HK-2 (cell line): ENCODE data around the gene ADAMTS2.

Experiments
- DNase-seq: peaks from one replicate; pipeline ENCODE4 v3.0.0-alpha.2; 2018; ENCODE audit not compliant: unreplicated experiment

Gene ADAMTS2

GRCh38 chr5:179345433-179346321 is at the start of gene ADAMTS2:
Gene ADAMTS2, minus strand, starts transcription at chr5:179345461. Its CDS starts 133 bp downstream, at chr5:179345328.
- DNase-seq: no peak

GRCh38 chr5:179393078-179393477 is 47.8 kb upstream of the ADAMTS2 start:
- no peak for DNase-seq

DNA sequence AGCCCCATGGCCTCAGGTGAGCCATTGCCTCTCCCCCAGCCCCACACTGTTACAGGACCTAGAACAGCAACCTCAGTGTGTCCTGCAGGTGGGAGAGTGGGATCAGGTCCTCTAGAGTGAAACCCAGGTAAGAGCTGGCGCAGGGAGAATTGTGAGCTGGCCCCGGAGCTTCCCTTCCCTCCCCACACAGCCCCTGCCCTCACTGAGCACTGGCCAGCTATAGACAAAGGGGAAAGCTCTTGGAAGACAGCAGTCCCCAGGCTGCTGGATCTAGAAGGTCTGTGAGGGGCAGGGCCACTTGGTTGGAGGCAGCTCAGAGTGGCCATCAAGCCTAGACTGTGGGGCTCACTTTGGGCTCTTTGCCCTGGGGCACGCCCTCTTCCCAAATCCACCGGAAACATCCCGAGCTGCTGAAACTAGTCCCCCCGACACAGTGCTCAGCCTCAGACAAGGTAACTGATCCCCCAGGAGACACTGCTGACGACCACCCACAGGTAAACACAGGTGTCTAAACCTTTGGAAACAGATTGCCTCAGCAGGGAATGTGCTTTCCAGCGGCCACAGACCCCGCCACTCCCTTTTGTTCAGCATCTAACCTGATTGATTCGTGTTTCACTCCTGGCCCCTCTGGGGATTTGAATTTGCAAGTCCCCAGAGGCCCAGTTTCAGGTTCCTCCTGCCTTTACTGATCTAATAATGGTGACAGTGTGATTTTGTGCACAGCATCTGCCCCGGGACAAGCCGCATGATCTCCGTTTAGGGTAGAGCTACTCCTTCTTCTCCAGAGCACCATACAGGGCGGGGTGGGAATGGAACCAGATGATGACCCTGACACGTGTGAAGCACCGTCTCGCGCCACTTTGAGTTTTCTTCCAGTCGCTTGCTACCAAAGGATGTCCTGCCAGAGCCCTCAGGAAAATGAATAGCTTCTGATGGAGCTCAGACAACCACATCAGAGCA is 42.2 kb upstream of the ADAMTS2 start:
- DNase-seq: no peak

DNA sequence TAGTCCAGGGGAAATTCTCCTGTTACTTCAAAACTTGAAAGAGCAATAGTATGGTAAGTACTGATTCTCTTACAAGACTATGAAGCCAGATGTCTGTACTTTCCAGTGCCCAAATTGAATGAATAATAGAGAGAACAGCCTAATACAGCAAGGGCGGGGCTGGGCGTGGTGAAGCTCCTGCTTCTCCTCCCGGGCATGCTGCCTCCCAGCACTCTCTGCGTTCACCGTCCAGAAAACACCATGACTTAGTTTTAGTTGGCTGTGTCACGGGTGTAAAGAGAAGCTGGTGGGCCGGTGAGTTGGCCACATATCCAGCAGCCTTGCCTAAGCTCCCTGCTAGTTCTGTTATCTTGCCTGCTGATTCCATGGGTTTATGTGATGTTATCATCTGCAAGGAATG is 40.7 kb upstream of the ADAMTS2 start:
- no peak for DNase-seq

GRCh38 chr5:179382486-179382885 is 37.2 kb upstream of the ADAMTS2 start:
- no peak for DNase-seq

DNA sequence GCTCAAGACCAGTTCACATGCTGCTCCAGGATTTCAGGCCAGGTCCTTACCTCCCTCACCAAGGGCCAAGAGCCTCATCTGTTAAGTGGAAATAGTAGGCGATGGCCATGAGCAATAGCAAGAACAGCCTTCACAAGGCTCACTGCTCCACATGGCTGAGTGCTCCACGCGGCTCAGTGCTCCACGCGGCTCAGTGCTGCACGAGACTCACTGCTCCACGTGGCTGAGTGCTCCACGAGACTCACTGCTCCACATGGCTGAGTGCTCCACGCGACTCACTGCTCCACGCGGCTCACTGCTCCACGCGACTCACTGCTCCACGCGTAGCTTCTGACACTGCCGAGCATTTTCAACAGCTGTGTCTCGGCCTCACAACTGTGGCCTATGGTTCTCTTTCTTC is 36.4 kb upstream of the ADAMTS2 start:
- DNase-seq: no peak

DNA sequence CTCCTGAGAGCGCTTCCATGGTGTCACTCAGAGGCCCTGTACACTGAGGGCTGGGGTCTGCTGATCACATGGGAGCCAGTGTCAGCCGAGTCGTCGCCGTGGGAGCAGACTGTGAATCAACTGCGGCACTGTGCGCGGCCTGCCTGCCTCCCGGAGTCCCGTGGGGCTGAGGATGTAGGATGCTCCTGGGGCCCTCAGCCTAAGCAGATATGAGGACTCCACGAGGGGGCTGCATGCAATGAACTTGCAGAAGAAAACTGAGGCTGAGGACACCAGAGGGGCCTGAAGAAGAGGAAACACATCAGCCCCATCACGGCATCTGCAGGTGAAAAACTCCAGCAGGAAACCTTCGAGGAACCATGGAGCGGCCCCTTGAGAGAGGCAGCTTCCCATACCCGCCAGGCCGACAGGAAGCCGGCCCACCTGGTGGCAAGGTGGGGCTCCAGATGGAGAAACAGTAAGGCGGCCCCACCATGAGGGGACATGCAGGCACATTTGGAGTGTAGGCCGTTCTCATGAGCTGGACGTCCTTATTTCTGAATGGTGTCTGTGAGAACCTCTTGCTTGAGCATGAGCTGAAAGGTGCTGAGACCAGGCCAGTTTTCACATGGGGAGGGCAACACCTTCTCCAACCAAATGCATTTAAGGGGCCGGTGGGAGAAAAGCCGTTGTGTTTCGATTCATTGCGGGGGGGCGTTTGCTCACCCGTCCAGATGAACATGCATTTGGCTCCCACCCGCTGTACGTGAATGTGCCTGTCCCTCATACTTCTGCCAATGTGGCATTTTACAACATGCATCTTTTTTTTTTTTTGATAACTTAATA is 35.2 kb upstream of the ADAMTS2 start:
- DNase-seq: no peak

- DNase-seq: no peak
Observed at GRCh38 chr5:179379321-179379890, 34.1 kb upstream of the ADAMTS2 start.

DNA sequence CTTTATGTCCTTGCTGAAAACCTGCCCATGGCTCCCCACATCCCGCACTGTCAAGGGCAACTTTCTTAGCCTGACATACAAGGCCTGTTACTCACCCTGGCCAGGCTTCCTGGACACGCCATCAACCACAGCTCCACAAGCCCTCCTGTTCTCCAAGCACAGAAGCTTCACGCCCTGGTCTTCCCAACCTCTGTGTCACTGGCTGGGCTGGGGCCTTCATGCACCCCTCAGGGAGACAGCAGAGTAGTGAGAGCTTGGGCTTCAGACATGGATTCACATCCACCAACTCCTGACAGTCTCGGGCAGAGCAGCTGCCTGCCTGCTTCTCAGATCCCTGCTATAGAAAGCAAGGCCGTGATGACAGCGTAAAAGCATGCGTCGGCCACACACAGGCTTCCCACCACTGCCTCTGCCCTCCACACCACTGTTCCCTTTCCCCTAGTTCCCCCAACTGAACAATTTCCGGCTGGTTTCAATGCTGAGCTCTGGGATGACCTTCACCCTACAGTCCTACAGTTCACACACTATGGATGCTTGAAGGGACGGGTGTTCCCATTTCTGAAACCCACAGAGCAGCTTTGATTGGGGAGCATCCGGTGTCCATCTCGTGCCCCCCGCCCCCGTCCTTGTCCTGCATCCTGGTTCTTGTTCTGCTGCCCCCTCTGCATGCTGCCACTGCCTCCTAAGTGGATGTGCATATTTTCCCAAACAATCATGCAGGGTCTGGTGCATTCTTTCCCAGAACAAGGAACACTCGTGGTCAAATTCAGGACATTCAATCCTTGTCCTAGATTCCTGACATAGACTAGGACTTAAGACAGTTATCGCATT is 33.4 kb upstream of the ADAMTS2 start:
- DNase-seq: no peak

DNA sequence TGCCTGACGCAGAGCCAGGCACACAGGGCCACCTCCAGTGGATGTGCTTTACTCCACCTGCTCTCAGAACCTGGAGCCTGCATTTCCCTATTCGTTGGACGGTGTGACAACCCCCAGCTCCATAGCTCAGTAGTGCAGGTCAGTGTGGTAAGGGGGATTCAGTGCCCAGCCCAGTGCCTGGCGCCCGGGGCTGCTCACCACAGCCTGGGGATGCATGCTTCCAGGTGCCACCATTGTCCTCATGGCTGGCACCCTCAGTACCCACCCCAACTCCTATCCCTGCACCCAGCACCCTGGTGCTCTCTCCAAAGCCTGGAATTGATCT is 32.8 kb upstream of the ADAMTS2 start:
- DNase-seq: no peak

GRCh38 chr5:179377421-179378115 is 32.3 kb upstream of the ADAMTS2 start:
- no peak for DNase-seq

- no peak for DNase-seq
Observed at GRCh38 chr5:179376701-179377420, 31.6 kb upstream of the ADAMTS2 start.

DNA sequence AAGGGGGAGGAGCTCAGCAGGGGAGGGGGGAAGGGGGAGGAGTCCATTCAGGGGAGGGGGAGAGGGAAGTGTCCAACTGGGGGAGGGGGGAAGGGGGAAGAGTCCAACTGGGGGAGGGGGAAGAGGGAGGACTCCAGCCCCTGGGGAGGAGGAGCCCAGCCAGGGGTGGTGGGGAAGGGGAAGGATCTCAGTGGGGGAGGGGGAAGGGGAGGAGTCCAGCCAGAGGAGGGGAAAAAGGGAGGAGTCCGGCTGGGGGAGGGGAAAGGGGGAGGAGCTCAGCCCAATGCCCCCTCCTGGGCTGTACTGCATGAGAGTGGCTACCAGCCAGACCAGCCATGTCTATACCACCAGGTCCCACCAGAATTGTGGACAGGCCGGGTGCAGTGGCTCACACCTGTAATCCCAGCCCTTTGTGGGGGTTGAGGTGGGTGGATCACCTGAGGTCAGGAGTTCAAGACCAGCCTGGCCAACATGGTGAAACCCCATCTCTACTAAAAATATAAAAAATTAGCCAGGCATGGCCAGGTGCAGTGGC is 30.6 kb upstream of the ADAMTS2 start:
- DNase-seq: no peak

DNA sequence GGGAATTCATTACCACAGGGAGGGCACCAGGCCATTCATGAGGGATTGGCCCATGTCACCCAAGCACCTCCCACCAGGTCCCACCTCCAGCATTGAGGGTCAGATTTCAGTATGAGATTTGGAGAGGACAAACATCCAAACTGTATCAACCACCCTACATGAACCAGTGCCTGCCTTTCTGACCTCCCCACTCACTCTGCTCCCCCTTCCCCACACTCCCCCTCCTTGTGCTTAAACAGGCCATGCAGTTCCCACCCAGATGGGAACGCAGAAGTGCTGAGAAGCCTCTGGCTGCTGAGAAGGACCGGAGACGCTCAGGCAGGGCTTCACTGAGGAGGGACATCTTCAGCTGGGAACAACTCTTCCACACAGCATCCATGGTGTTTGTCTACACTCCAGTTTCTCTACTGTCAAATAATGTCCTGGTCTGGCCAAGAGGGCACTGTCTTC is 30.0 kb upstream of the ADAMTS2 start:
- no peak for DNase-seq

GRCh38 chr5:179374506-179375235 is 29.4 kb upstream of the ADAMTS2 start:
- DNase-seq: no peak

DNA sequence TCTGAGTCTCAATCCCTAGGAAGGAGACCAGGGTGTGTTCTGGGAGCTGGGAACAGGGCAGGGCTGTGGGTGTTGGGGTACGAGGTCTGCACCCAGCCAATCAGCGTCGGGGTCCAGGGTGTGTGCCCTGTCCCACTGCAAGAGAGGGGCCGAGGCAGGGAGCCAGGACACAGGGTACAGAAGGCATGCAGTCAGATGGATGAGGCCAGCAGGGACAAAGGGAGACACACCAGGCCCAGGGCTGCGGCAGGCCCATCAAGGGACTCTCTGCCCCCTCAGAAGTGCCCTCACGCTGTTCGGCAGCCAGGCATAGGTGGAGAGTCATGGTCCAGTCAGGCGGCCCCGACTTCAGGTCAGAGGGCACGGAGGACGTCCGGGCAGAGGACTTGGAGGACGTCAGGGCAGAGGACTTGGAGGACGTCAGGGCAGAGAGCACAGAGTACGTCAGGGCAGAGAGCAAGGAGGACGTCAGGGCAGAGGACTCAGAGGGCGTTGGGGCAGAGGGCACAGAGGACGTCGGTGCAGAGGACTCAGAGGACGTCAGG is 28.8 kb upstream of the ADAMTS2 start:
- no peak for DNase-seq

DNA sequence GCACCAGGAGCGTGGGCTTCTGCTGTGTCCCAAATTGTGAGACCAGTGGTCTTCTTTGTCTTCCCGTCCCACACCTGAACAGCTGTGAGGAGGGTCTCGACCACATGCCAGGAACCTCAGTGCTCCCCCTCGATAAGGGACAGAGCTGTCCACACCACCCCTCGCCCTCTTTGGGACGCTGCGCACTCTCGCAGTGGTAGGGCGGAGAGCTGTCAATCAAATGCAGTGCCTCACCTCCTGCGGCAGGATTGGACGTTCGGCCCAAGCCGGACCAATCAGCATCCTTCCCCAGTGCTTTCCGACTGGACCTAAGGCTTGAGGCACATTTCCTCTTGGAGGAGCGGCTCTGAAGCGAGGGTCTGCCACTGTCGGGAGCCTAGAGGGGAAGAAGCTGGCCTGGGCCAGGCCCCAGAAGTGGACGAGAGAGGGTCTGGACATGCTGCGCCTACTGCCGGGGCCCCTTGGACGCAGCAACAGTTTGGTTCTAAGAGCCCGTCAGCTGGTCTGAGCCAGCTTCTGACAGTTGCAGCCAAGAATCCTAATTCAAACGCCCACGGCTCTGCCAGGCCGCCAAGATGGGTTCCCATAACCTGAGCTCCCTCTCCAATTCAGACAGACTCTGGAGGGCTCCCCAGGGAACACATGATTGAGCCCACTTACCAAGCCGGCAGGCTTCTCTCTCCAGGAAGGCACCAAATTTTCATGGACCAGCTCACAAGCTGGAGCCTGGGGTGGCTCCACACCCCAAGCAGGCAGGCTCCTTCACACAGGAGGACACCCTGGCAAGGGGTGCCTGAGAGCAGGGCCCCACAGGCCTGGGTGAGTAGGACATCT is 28.1 kb upstream of the ADAMTS2 start:
- no peak for DNase-seq
